CD4-positive, alpha-beta T cell treated with Interleukin-21 for 1 hour (primary cell): ENCODE results near the gene TAS2R50.
"Not testable (repeated sequence)": the region's sequence is repeated elsewhere in the genome, so short reads cannot be mapped to it uniquely, and the experiment has no call there.

Experiments
- DNase-seq: peaks from one replicate; pipeline ENCODE4 v3.0.0-alpha.2; 2020

TAS2R50 gene

GRCh38 chr12:10986812-10987211, at the start of gene TAS2R50:
Gene TAS2R50, minus strand, starts transcription at chr12:10986912. Its CDS starts 52 bp downstream, at chr12:10986860.
- no peak for DNase-seq

GRCh38 chr12:11033959-11034358, 47.2 kb upstream of the TAS2R50 start:
- DNase-seq, result not testable (repeated sequence)

- DNase-seq, result no peak
These were observed 44.6 kb upstream of the TAS2R50 start, which contains the start of gene TAS2R31 for GRCh38 chr12:11031307-11031706. Gene TAS2R31, minus strand, starts transcription at chr12:11031407. Its CDS starts 72 bp downstream, at chr12:11031335.

- DNase-seq, result no peak
These were observed 39.4 kb upstream of the TAS2R50 start for GRCh38 chr12:11026118-11026517.

- DNase-seq, result no peak
These were observed 36.7 kb upstream of the TAS2R50 start for GRCh38 chr12:11023387-11023786.

GRCh38 chr12:11022520-11022919, 35.8 kb upstream of the TAS2R50 start, which contains the start of gene TAS2R19:
Gene TAS2R19, minus strand, starts transcription at chr12:11022620. Its CDS starts 49 bp downstream, at chr12:11022571.
- no peak for DNase-seq

- no peak for DNase-seq
These were observed 30.2 kb upstream of the TAS2R50 start for GRCh38 chr12:11016937-11017336.

GRCh38 chr12:11015775-11016430, 29.2 kb upstream of the TAS2R50 start:
- no peak for DNase-seq

- no peak for DNase-seq
These were observed 27.5 kb upstream of the TAS2R50 start for GRCh38 chr12:11014234-11014633.

GRCh38 chr12:11007608-11008007, 20.9 kb upstream of the TAS2R50 start:
- no peak for DNase-seq

GRCh38 chr12:10998204-10998603, 11.5 kb upstream of the TAS2R50 start, which contains the start of gene TAS2R20:
Gene TAS2R20, minus strand, starts transcription at chr12:10998304. Its CDS starts 429 bp downstream, at chr12:10997875.
- DNase-seq, result no peak

- no peak for DNase-seq
These were observed 7.6 kb upstream of the TAS2R50 start for GRCh38 chr12:10994307-10994706.

GRCh38 chr12:10989107-10989506, 2.4 kb upstream of the TAS2R50 start:
- no peak for DNase-seq

GRCh38 chr12:10982244-10982643, 4.5 kb downstream of the TAS2R50 start:
- peak; percentile 68 for DNase-seq

- DNase-seq, result no peak
These were observed 11.7 kb downstream of the TAS2R50 start for GRCh38 chr12:10974965-10975364.

GRCh38 chr12:10968765-10969456, 17.8 kb downstream of the TAS2R50 start:
- DNase-seq, result no peak

- DNase-seq, result no peak
These were observed 19.3 kb downstream of the TAS2R50 start for GRCh38 chr12:10967409-10967808.

- DNase-seq, result no peak
These were observed 20.4 kb downstream of the TAS2R50 start for GRCh38 chr12:10966314-10966713.

- no peak for DNase-seq
These were observed 21.2 kb downstream of the TAS2R50 start for GRCh38 chr12:10965476-10965875.

GRCh38 chr12:10960211-10960610, 26.5 kb downstream of the TAS2R50 start:
- peak; percentile 19 for DNase-seq

- DNase-seq, result peak; percentile 22
These were observed 26.9 kb downstream of the TAS2R50 start for GRCh38 chr12:10959804-10960203.

GRCh38 chr12:10957741-10958140, 29.0 kb downstream of the TAS2R50 start:
- DNase-seq, result no peak

GRCh38 chr12:10956085-10956484, 30.6 kb downstream of the TAS2R50 start:
- no peak for DNase-seq

GRCh38 chr12:10952645-10953044, 34.1 kb downstream of the TAS2R50 start:
- DNase-seq, result no peak
